HG03432 (cell line): ENCODE data around the gene RBM42.

Experiments used
- ATAC-seq: cut with Tn5 transposase; IDR thresholded peaks from one replicate; pipeline ENCODE4 v1.9.1; 2021; ENCODE audit warnings: mild to moderate bottlenecking, moderate library complexity; ENCODE audit not compliant: unreplicated experiment

The RBM42 gene

DNA sequence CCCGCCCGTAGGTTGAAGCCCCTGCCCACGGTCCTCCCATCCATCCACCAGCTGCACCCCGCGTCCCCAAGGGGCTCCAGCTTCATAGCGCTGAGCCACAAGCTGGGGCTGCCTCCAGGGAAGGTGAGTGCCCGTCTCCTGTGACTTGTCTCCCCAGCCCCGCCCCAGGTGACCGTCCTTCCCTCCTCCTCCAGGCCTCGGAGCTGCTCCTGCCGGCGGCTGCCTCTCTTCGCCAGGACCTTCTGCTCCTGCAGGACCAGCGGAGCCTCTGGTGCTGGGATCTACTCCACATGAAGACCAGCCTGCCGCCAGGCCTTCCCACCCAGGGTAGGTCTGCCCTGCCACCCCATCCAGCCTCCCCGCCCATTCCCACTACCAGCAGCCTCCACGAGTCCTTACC lies 8.8 kb upstream of the RBM42 start:
- ATAC-seq = no peak

DNA sequence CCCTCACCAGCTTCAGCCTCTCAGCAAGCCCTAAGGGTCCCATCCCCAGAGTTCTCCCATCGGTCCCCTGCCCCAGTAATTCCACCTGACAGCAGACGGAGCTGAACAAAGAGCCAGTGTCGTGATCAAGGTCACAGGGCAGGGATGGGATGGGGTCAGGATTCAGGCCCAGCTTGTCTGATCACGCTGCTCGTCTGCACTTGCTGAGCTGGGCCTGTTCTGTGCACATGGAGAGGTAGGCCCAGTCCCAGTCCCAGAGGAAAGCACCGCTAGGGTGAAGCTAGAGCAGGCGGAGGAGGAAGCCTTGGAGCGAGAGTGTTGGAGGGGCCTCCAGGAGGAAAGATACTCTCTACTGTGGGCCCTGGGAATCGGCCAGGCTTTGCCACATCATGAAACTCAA lies 7.1 kb upstream of the RBM42 start:
- no peak for ATAC-seq

DNA sequence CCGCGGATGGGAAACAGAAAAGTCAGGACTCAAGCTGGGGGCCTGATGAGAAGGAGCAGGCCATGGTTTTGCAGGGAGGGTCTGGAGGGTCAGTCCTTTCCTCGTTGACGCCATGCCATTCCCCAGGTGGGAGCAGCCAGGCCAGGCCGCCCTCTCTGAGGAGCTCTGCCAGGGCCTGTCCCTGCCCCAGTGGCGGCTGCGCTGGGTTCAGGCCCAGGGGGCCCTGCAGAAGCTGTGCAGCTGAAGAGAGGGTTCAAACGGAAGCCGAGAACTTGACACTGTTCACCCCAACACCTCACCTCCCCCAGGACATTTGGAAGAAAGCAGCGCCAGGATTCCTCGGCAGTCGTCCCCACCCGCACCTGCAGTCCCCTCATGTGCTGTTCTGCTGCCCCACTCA lies 6.1 kb upstream of the RBM42 start:
- no peak for ATAC-seq

DNA sequence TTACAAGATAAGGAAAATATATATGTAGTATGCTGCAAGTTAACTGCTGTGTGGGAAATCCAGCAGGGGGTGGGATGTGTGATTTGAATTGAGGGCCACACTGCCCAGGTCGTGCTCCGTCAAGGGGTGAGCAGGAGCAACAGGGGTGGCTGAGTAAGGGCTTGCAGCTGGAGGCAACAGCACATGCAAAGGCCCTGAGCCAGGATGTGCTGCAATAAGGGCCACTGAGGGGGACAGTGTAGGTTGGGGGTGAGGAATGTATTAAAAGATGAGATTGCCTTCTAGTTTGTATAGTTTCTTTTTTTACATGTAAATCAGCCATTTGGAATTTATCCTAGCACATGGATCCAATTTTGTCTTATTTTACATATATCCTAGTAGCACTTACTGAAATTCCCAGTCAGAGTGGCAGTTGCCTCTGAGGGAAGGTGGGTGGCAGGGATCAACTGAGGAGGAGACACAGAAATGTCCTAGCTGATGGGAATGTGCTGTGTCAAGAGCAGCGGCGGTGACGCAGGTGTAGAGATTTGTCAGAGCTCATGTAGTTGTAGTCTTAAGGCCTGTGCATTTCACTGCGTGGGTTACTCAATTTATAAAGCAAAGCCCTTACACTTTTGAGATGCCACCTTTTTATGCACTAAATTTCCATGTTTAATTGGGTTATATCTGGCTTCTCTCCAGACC lies 5.4 kb upstream of the RBM42 start:
- ATAC-seq = no peak

DNA sequence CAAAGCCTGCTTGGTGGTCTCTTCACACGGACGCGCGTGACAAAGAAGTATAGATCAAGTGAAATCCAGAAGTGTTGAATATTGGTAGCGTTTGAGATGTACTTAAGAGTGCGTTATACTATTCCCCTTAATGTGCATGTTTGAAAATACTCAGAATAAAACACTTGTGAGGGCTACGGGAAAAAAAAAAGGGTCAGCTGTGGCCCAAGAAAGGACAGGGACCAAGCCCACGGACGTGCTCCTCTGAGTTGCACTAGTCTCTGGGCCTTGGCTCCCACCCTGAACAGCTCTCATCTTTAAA lies 622 bp upstream of the RBM42 start:
- ATAC-seq = no peak

DNA sequence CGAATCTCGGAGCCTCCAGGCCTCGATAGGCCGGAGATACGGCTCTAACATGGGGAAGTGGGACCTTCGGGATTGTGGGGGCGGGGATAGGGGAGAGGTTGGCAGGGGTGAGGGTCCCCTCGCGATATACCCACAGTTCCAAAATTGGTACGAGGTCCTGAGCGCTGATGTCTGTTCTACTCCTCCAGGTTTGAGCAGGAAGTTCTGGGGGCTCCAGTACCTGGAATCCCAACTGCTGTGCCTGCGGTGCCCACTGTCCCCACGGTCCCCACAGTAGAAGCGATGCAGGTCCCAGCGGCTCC lies 447 bp downstream of the RBM42 start:
- no peak for ATAC-seq

DNA sequence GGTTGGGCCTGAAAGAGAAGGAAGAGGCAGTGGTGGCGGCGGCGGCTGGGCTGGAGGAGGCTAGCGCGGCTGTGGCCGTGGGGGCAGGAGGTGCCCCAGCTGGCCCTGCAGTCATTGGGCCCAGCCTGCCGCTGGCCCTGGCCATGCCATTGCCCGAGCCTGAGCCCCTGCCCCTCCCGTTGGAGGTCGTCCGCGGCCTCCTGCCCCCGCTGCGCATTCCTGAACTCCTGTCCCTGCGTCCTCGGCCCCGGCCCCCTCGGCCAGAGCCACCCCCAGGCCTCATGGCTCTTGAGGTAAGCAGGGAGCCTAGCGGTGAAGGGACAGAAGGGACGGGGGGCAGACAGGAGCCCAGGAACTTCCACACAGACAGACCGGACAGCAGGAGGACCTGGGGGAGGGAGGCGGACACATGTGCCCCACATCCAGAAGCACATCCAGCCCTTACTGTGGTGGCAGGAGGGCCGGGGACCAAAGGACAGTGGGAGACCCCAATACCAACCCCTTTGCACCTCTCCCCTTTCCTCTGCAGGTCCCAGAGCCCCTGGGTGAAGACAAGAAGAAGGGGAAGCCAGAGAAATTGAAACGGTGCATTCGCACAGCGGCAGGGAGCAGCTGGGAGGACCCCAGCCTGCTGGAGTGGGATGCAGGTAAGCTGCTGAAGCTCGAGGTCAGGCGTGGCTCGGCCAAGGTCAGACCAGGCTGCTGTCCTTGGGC lies 5.0 kb downstream of the RBM42 start:
- ATAC-seq = no peak

DNA sequence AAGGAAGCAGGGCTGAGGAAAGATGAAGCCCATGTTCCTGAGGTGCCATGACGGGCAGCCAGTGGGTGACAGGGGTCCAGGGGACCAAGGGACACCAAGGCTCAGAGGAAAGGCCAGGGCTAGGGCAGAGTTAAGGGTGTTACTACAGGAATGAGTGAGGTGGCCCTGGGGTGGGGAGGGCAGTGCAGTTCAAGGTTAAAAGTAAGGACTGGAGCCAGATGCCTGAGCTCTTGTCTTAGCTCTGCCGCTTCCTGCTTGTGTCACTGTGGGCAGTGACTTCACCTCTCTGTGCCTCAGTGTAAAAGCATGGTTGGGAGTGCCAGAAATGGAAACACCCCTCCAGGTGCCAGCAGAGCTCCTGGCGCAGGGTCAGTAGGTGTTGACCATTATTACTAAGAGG lies 7.8 kb downstream of the RBM42 start:
- no peak for ATAC-seq

DNA sequence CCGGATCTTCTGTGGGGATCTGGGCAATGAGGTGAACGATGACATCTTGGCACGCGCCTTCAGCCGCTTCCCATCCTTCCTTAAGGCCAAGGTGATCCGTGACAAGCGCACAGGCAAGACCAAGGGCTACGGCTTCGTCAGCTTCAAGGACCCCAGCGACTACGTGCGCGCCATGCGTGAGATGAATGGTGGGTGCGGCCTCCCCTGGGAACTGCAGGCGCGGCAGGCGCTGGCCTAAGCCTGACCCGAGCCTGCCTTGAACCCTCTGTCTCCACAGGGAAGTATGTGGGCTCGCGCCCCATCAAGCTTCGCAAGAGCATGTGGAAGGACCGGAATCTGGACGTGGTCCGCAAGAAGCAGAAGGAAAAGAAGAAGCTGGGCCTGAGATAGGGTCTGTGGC lies 8.3 kb downstream of the RBM42 start:
- ATAC-seq = no peak

DNA sequence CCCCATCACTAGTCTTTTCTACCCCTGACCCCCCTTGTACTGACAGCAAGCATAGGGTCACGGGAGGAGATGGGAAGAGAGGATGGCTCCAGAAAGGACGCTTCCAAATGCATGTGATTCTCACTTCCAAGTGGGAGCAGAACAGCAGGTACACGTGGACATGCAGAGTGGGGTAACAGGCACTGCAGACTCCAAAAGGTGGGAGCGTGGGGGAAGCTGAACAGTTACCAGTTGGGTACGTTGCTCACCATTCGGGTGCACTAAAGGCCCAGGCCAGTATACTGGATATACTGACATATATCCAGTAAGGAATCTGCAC lies 10.4 kb downstream of the RBM42 start:
- no peak for ATAC-seq

DNA sequence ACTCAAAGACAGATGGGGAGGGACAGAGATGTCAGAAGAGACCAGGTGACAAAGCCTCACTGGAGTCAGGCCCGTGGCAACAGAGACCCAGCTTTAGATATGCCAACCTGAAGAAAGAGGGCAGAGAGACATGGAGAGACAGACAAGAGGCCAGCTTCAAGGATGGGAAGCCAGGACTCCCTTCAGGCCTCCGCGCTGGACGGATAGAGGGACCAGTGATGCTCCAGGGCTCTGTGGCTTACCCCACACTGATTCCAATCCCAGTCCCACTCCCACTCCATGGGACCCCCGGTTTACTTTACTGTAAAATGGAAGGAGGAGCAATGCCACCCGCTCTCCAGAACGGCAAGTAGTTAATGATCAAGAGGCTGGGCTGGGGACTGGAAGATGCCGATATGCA lies 11.0 kb downstream of the RBM42 start:
- no peak for ATAC-seq

DNA sequence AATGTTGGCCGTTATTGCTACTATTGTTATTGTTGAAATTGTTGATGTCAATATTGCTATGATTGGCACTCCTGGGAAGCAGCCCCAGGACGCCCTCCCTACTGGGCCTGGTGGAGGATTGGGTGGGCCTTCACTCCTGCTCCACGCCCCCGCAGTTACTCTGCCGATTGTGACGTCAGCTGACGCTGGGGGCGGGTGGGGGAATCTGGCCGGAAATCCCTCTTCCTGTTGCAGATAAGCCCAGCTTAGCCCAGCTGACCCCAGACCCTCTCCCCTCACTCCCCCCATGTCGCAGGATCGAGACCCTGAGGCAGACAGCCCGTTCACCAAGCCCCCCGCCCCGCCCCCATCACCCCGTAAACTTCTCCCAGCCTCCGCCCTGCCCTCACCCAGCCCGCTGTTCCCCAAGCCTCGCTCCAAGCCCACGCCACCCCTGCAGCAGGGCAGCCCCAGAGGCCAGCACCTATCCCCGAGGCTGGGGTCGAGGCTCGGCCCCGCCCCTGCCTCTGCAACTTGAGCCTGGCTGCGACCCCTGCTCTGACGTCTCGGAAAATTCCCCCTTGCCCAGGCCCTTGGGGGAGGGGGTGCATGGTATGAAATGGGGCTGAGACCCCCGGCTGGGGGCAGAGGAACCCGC lies 12.8 kb downstream of the RBM42 start, which contains the start of gene ETV2:
Gene ETV2, plus strand, starts transcription at position 231 of the 637 bp plus-strand sequence. CDS start 716 bp downstream, outside the sequence.
- ATAC-seq = no peak

DNA sequence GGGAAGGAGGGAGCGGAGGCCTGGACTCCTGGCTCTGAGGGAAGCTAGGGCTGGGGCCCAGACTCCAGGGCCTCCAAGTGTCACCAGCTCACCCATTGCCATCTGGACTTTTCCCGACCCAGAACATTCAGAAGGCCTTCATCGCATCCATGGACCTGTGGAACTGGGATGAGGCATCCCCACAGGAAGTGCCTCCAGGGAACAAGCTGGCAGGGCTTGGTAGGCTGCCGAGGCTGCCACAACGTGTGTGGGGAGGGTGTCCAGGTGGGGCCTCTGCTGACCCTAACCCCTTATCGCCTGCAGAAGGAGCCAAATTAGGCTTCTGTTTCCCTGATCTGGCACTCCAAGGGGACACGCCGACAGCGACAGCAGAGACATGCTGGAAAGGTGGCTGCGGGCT lies 13.5 kb downstream of the RBM42 start:
- ATAC-seq = no peak

DNA sequence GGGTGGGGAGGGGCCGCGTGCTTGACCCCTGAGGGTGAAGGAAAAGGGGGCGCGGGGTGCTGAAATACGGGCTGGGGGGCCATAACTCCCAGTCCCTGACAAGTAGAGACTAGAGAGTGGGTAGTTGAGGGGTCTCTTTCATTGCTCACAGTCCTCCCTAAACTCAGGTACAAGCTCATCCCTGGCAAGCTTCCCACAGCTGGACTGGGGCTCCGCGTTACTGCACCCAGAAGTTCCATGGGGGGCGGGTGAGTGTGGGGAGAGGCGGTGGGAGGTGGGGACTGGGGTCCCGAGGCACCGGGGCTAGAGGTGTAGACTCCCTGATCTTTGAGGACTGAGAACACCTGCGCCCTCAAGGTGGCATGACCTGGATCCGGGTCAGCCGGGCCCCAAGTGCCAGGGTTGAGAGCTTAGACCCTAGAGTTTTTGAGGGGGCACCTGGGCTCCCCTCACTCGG lies 14.0 kb downstream of the RBM42 start:
- ATAC-seq = no peak

DNA sequence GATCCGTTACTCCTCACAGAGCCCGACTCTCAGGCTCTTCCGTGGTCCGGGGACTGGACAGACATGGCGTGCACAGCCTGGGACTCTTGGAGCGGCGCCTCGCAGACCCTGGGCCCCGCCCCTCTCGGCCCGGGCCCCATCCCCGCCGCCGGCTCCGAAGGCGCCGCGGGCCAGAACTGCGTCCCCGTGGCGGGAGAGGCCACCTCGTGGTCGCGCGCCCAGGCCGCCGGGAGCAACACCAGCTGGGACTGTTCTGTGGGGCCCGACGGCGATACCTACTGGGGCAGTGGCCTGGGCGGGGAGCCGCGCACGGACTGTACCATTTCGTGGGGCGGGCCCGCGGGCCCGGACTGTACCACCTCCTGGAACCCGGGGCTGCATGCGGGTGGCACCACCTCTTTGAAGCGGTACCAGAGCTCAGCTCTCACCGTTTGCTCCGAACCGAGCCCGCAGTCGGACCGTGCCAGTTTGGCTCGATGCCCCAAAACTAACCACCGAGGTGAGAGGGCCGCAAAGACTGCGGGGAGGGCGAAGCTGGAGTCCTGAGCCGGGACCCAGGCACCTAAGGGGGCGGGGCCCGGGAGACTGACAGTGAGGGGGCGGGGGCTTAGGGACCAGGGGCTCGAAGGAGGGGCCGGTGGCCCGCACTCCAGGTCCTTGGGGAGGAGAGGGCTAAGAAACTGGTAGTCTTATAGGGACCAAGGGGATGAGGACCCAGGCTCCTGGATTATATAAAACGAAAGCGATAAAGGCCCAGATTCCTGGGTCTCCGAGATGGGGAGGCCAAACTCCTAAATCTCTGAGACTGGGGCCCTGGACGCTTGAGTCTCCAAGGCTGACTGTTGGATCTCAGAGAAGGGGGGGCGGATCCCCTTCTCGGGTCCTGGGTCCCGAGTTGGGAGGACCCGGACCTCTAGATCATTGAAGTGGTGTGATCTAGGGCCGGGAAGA lies 14.7 kb downstream of the RBM42 start:
- peak; percentile 39 for ATAC-seq

DNA sequence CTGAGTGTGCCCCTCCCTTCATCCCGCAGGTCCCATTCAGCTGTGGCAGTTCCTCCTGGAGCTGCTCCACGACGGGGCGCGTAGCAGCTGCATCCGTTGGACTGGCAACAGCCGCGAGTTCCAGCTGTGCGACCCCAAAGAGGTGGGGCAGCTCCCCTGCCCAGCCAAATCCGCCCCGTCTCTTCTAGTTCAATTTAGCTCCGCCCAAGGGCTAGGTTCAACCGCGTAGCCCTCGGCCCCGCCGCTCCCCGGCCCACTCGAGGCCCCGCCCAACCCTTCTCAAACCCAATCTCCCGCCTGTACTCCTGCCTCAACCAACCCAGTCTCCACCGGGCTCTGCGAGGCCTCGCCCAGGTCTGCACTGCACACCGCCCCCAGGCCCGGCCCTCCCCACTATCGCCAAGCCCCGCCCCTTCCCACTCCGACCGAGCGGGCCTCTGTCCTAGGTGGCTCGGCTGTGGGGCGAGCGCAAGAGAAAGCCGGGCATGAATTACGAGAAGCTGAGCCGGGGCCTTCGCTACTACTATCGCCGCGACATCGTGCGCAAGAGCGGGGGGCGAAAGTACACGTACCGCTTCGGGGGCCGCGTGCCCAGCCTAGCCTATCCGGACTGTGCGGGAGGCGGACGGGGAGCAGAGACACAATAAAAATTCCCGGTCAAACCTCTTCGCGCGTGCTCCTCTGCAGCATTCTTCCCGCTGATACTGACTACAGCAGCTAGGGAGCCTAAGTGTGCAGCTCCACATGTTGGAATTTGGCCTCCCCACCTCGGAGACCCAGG lies 15.6 kb downstream of the RBM42 start:
- ATAC-seq = peak; percentile 72

DNA sequence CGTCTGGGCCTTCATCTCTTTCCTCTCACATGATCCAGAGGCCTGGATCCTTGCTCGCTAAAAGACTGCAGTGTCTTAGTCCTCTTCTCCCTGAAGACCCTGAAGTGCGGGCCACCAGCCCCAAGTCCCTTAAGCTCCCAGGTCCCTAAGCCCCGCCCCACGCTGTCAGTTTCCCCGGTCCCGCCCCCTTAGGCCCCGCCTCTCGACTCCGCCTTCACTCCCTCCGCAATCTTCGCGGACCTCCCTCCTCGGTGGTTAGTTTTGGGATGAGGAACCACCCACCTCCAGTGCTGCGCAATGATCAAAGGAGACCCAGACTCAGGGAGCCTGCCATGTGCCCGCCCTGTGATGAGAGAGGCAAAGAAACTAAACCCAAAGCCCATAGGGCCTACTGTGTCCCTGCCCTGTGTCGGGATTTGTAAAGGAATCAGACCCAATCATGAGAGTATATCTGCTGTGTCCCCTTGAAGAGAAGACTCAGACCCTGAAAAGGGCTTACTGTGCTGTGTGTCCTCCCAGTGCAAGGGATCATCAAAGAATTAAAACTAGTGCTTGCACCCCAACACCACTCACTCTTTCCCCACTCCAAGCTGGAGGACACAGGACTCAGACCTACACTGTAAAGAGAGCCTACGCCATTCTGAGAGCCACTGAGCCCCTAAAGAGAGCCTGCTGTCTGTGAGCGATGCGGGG lies 16.3 kb downstream of the RBM42 start:
- no peak for ATAC-seq

DNA sequence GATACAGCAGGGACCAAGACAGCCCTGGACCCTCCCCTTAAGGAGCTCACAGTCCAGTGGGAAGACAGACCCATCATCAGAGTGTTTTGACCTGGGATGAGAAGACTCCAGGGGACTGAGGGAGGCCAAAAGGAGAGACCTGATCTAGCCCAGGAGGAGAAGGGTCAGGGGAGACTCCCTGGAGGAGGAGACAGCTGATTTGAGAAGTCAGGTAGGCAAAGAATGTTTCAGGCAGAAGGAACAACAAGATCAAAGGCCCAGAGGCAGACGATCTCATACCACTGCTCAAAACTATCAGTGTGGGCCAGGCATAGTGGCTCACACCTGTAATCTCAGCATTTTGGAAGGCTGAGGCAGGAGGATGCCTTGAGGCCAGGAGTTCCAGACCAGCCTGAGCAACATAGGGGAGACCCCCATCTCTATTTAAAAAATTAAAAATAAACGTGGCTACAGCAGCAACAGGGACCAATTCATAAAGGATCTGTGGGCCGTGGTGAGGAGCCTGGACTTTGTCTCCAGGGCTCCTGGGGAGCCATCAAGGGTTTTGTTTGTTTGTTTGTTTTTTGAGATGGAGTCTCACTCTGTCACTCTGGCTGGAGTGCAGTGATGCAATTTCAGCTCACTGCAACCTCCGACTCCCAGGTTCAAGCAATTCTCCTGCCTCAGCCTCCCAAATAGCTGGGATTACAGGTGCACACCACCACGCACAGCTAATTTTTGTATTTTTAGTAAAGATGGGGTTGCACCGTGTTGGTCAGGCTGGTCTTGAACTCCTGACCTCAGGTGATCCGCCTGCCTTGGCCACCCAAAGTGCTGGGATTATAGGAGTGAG lies 17.1 kb downstream of the RBM42 start:
- ATAC-seq = no peak
